ENCODE measurements around the gene LHCGR.
"Not testable (repeated sequence)": the region's sequence is repeated elsewhere in the genome, so short reads cannot be mapped to it uniquely, and the experiment has no call there.

The LHCGR gene

GRCh38 chr2:48749291-48750127, 6.0 kb downstream of the LHCGR start:
- DNase-seq (ENCODE audit: low read depth), result peak; percentile 30
- no peak overlapping the region for H3K4me3 ChIP-seq (ENCODE audit: low read length)
- TF ChIP-seq CTCF (IDR thresholded peaks at IDR 0.05; ENCODE audit: insufficient read depth, low read depth, low read length, missing control alignments), result no peak

- TF ChIP-seq CTCF (IDR thresholded peaks at IDR 0.05; ENCODE audit: insufficient read depth, low read depth, low read length, missing control alignments), result no peak
- H3K4me3 ChIP-seq (ENCODE audit: low read length), result no peak overlapping the region
- no peak for DNase-seq (ENCODE audit: low read depth)
Measured at GRCh38 chr2:48747319-48747718, 8.2 kb downstream of the LHCGR start.

- DNase-seq (ENCODE audit: low read depth); H3K4me3 ChIP-seq (ENCODE audit: low read length): not testable (repeated sequence)
Measured at GRCh38 chr2:48739236-48739635, 16.3 kb downstream of the LHCGR start.

- TF ChIP-seq CTCF (IDR thresholded peaks at IDR 0.05; ENCODE audit: insufficient read depth, low read depth, low read length, missing control alignments), result no peak
- peak; percentile 83 for DNase-seq (ENCODE audit: low read depth)
- no peak overlapping the region for H3K4me3 ChIP-seq (ENCODE audit: low read length)
Measured at GRCh38 chr2:48738806-48739205, 16.7 kb downstream of the LHCGR start.

GRCh38 chr2:48736251-48736650, 19.3 kb downstream of the LHCGR start:
- no peak overlapping the region for H3K4me3 ChIP-seq (ENCODE audit: low read length)
- no peak for DNase-seq (ENCODE audit: low read depth)
- no peak for TF ChIP-seq CTCF (IDR thresholded peaks at IDR 0.05; ENCODE audit: insufficient read depth, low read depth, low read length, missing control alignments)

GRCh38 chr2:48734576-48735303, 20.8 kb downstream of the LHCGR start:
- DNase-seq (ENCODE audit: low read depth), result no peak
- TF ChIP-seq CTCF (IDR thresholded peaks at IDR 0.05; ENCODE audit: insufficient read depth, low read depth, low read length, missing control alignments), result no peak
- no peak overlapping the region for H3K4me3 ChIP-seq (ENCODE audit: low read length)

- no peak for DNase-seq (ENCODE audit: low read depth)
- TF ChIP-seq CTCF (IDR thresholded peaks at IDR 0.05; ENCODE audit: insufficient read depth, low read depth, low read length, missing control alignments), result no peak
- no peak overlapping the region for H3K4me3 ChIP-seq (ENCODE audit: low read length)
Measured at GRCh38 chr2:48733067-48733503, 22.4 kb downstream of the LHCGR start.

All from epithelial cell of esophagus (primary cell).